HG03457 (cell line): ENCODE measurements around the gene HLF.

Experiments used
- ATAC-seq: cut with Tn5 transposase; IDR thresholded peaks from one replicate; pipeline ENCODE4 v1.9.1; 2021; ENCODE audit warnings: moderate number of reproducible peaks; ENCODE audit not compliant: unreplicated experiment

Gene HLF, protein sequence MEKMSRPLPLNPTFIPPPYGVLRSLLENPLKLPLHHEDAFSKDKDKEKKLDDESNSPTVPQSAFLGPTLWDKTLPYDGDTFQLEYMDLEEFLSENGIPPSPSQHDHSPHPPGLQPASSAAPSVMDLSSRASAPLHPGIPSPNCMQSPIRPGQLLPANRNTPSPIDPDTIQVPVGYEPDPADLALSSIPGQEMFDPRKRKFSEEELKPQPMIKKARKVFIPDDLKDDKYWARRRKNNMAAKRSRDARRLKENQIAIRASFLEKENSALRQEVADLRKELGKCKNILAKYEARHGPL

DNA sequence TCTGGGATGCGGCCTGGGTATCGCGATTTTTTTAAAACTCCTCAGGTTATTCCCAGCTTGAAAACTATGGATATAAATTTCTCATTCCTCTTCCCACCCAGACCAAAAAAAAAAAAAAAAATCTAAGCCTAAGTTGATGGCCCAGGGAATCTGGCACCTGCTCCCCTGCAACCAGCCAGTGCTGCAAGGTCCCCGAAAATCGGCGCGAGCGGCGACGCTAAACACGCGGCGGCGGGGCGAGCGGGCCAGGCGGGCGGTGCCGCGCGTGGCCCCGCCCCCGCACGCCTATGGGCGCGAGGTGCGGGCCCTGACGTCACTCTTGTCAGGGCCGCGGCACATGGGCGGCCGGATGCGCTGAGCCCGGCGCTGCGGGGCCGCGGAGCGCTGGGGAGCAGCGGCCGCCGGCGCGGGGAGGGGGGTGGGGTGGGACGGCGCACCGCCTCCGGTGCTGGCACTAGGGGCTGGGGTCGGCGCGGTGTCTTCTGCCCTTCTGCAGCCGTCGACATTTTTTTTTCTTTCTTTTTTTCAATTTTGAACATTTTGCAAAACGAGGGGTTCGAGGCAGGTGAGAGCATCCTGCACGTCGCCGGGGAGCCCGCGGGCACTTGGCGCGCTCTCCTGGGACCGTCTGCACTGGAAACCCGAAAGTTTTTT, at the start of gene HLF:
Gene HLF (plus strand): TSS at position 316 of the 654 bp plus-strand sequence. CDS start 525 bp downstream, outside the sequence.
- ATAC-seq = peak; percentile 91

DNA sequence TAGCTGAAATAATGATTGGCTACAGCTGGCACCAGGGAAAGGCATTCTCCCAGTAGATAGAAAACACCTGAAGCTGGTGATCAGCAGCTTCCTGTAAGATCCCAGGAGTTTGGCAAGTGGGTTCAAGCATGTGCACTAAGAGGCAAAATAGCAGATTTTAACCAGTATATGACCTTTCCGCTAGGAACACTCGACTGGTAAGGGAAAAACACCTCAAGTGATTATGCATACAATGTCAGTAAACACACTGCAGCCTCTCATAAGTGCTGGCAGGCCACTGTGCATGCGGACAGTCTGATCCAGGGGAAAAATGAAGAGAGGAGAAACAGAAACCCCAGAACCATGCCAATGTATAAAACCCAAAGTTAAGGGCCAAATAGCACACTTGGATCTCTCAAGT, 49.0 kb upstream of the HLF start:
- ATAC-seq = no peak

DNA sequence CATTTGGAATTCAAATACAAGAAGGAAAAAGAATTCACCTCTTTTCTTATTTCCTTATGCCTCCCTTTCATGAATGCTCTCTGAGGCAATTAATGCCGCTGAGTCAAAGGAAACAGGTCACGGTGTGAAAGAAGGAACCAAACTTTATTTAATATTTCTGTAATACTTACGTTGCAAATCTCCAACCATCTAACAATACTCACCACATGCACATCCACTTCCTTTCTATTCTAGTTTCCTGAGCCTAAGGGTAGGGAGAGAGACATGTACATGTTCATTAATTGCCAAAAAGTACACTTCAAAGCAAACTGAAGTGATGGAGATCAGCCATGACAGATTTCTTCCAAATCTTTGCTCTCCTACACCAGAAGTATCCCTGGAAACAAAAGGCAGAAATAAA, 47.9 kb upstream of the HLF start:
- ATAC-seq = no peak

DNA sequence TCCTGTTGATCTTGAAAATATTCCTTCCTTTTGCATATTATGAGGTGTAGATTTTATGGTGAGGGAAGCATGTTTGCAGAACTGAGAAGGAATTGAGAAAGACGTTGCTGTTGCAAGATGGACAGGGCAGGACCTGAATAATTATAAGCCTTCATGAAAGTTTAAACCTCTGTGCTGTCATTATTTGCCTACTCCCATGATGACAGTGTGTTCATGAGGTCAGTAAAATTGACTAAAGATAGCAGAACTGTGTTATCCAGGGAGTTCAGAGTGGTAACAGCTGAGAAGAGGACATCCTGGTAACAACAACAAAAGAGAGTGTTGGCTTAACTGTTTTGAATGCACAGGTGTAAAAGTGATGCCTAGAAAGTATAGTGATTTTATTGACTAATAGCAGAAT, 45.3 kb upstream of the HLF start:
- ATAC-seq = no peak

DNA sequence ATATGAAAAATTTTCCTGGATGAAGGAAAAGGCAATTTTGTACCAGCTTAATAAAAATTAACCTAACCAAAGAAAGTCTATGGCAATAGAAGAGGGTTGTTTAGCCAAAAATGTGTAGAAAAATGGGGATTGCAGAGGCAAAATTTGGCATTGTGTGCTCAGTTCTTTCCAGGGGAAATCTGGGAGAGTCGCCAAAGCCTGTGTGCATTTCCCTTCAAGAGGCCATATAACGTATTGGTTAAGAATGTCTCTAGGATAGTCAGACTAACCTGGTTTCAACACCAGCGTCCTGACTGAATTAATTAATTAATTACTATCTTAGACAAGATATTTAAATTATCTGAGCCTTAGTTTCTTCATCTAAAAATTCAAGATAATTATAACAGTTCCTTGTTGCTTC, 44.8 kb upstream of the HLF start:
- ATAC-seq = no peak

DNA sequence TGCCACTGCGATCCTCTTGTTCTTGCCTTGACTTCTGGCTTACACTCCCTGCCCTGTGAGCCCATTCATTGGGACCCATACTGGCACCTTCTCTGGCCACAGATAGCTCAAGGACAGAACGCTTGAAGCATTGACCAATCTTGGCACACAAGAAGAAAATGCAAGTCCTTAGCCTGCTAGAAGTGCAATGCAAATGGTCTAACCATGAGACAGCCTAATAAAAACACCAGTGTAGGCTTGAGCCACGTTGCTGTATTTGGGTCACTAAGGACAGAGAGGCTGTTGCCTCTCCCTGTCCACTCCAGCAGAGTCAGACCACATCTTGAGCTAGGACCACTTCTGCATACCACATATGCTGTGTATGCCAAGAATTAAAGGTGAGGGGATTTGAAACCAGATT, 41.2 kb upstream of the HLF start:
- no peak for ATAC-seq

DNA sequence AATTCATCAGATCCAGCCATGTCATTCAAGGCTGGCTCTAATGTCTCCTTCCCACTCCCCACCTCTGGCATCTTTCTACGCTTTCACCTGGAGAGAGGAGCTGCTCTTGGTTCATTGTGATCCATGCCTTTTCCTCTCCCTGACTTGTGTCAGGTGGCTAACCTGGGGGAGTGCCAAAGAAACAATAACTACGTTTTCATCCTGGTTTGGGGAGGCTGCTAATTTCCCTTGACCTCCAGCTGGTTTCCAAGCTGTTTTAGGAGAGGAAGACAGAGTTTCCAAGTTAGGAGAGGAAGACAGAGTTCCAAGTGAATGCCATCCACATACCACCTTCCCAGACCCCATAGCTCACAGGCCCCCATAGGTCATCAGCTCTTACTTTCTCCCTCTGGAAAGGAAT, 40.0 kb upstream of the HLF start:
- ATAC-seq = no peak

DNA sequence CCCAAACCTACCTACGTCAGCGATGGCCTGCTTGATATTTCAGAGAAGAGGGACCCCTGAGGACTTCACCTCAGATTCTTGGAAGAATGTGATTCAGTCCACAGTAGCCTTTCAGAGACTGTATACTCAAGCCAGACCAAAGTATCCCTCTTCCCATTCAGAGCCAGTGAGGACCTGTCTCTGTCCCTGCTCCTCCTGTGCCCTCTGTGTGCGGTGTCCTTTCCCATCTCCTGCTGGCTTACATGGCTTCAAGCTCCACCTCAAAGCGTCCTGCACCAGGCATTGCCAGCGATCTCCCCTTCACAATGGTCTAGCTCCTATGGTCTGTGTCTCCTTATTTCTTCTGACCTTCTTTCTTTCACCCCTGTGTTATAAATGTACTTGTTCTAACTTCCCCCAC, 39.5 kb upstream of the HLF start:
- no peak for ATAC-seq

DNA sequence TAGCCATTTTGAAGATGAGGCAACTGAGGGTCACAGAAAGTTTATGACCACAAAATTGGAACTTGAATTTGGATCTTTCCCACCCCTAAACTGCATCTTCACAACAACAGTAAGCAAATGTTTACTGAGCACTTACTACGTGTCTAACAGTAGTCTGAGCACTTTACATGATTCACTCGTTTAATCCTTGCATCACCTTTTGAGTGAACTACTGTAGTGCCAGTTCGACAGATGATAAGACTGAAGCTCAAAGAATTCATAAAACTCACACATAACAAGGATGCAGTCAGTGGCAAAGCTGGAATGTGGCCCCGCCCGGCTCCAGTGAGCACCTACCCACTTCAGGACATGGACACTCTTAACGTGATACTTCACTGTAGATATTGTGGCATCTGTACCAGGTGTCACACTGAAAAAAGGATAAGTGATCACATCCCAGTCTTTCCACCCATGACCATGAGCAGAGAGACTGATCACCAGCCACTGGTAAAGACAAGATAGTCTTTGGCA, 36.0 kb upstream of the HLF start:
- ATAC-seq = no peak

DNA sequence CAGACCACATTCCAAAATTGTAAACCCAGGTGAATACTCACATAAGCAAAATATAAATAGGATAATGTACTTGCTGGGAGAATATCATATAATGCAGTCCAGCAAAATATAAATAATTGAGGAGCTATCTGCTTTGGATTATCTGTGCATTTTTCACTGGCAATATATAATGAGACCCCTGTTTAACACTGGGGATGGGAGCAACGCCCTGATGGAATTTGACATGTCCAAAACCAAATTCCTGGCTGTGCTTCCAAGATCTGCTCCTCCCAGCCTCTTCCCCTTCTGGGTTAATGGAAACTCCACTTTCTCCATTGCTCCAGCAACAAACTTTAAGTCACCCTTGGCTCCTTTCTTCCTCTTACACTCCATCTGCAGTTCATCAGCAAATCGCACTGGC, 35.5 kb upstream of the HLF start:
- ATAC-seq = no peak

DNA sequence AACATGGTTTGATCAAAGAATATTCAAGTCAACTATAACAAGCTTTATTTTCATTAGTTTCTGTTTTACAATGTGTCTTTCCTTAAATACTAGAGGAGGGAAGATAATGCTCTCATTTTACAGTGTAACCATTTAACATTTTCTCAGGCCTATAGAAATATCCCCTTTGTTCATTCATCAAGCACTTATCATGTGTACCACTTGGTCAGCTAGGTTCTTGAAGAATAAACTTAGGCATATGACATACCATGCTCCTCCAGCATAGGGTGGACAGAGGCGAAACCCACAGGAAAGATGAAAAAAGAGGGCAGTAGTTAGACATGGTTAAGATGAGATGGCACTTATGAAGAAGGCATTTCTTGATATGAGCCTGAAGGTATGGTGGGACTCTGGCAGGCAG, 34.0 kb upstream of the HLF start:
- no peak for ATAC-seq

DNA sequence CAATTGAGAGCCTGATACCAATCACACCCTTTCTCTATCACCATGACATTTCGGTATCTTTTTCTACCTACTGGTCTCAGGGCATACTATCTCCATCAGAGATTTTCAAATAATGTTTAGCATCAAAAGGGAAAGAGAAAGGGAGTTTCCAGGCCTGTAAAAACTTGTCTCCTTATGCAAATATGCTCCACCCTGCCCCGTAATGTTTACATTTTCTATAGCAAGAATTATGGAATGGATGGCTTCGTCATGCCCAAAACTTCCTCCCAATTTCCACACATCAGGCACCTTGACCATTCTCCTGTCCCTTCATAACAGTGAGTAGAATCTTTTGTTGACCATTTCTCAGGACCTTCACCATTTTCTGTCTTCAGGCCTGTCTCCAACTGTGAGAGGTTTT, 30.9 kb upstream of the HLF start:
- no peak for ATAC-seq

DNA sequence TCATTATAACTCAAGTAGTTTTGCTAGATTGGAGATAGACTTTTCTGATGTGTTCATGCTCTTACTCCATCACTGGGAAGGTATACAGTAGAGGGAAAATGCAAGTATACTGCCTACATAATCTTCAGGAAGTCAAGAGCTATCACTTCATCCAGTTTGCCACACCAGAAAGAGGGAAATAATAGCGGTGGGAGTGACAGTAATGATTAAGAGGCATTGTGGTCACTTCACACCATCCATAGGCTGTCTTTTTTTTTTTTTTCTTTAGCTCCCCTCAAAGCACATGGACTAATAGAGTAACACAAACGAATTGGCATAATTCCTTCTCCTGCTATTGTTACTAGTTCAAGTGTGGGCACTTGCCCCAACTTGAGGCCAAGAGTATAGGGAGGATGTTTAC, 28.4 kb upstream of the HLF start:
- ATAC-seq = no peak

DNA sequence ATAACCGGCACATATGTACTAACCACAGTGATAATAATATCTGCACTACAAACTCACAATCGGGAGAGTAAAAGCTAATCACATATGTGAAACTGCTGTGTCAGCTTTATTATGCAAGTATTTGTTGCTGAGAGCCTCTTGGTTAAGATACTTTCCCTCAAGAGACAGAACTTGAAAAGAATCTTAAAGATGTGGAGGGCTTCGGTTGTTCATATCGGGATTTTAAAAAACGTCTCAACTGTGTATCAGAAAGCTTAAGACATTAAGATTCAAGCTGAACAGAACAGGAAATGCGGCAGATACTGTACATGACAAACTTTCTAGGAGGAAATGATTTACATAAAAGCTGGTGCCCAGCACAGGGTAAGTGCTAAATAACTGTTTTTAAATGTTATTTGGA, 27.5 kb upstream of the HLF start:
- no peak for ATAC-seq

DNA sequence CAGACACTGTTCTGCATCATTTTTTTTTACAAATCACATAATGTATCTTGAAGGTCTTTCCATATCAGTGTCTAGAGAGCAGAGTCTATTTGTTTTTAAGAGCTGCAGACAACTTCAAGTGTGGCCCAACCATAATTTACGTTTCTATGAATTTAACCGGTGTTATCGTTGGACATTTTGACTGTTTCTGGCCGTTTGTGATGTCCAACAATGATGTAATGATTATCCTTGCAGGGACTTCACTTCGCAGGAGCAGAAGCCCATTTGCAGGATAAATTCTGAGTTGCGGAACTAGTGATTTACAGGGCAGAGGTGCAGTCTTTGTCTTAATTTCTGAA, 26.9 kb upstream of the HLF start:
- ATAC-seq = peak; percentile 1

DNA sequence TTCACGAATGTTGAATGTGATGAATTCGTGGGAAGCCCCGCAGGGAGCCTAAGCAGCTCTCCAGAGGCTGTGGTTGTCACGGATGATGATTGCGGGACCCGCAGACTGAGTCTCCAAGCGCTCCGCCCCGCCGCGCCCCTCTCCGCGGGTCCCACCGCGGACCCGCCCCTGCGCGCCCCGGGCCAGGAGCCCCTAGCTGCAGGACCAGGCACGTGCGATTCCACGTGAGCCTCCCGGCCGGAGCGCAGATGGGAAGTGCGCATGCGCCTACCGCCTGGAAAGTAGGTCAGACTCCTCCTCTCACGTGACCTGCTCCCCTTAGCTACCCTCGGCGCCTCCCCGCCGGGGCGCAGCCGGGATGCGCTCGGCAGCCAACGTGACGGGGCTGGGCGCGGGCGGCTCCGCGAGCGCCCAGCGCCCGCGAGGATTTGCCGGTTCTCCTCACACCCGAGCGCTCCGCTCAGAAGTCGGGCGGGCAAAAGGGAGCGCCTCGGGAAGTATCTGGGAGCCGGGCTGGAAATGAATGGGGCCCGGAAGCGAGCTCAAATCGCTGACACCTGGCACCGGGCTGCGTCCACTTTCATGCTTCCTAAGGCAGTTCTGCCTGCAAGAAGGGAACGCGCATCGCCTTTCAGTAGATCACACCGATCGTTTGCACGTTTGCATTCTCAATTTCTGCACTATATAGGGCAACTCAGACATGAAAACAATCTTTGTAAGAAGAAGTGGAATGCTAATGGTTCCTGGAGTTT, 26.4 kb upstream of the HLF start:
- ATAC-seq = peak; percentile 86

DNA sequence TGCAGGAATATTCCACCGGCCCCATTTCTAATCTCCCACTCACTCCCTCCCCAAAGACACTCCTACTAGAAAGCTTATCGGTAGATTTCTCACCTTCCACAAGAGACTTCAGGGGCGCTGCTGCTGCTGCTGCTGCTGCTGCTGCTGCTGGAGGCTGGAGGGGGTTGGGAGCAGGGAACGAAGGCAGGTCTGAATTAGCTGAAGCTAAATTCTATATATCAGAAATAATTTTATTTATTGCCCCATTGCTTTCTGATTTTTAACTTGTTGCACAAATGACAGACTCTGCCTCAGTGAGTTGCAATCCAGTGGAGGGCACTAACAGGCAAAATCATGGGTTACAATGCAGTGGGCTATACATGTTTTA, 25.8 kb upstream of the HLF start:
- ATAC-seq = no peak

DNA sequence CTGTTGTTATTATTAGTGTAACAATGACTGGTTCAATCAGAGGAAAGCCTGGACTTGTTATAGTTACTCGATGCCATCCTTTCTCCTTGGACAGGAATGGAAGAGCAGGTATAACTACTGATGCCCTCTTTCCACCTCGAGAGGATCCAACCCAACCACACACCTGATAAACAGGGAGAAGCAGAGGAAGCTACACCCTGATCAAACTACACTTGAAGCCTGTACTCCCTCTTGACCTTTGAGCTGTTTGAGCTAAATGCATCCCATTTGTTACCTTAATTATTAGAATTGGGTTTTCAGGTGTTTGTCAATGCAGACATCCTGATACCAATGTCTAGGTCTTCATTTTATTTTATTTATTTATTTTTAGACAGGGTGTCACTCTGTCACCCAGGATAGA, 23.7 kb upstream of the HLF start:
- no peak for ATAC-seq

DNA sequence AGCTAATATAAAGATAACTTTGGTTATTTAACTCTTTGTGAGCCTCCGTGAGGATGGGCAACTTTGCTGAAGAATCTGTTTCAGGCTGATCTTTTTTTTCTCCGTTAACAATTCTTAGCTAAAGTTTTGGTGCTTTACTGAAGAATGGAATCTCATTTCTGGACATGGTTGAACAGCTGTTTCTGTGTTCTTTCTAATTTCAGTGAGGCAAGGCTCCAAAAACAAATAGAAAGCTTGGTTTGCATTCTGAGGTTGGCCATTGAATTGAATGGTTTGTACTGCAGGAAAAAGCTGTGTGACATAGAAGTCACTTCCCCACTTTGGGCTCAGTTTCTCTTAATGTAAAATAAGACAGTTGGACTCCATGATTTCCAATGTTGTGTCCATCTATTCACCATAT, 22.3 kb upstream of the HLF start:
- ATAC-seq = no peak

DNA sequence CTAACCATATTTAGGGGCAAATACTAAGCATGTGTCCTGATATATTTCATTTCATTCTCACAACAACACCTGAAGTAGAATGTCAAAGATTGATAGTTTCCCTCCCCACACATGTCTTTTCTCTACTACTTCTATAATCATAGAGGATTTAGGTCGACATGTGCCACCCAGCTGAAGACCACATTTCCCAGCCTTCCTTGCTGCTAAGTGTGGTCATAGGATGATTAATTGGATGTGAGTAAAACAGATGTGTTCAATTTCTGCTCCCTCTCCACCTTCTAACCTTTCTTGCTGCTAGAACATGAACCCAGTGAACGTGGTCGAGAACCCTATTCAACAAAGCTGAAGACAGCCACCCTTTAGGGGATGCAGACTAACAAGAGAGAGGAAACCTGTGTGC, 18.8 kb upstream of the HLF start:
- ATAC-seq = no peak

DNA sequence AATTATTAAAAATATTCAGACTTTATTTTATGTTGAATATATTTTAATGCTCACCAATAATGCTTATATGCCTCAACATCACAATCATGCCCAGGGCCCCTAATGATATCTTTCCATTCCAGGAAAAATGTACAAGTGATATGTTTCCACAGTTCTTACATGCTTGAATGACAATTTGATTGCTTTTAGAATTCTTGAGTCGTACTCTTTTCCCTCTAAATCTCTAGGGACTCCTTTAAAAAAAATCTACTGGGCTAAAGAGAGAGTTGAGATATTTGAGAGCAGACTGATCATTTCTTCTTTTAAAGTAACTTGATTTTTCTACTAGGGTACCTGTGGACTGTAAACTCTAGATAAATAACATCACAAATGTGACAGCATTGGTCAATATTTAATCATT, 18.2 kb upstream of the HLF start:
- ATAC-seq = no peak

DNA sequence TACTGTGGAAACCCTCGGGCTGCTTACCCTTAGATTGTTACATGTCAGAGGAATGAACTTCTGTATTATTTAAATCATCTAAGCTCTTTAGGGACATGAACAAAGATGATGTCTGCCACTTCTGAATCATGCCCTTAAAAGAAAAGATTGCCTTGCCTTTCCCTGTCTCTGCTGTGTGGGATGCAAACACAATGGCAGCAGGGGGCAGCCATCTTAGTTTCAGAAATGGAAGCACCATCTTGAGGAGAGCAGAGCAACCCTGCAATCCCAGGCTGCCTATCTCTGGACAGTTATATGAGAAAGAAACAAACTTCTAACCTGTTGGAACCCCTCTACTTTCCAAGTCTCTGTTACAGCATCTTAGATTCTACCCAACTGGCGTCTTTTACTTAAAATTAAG, 16.7 kb upstream of the HLF start:
- ATAC-seq = no peak
